ENCODE results near the gene UTP15. TPM values are rescaled to one million over a fixed set of nuclear protein-coding genes. Genes with fewer than 3 reads are reported as not detected.

Gene UTP15
- total and polyA plus RNA-seq, 2 of the 4 experiments (the other 2 are of a cell fraction) = 11.4 to 28.0 TPM

GRCh38 chr5:73550016-73550415 is 15.5 kb upstream of the UTP15 start:
- Histone ChIP-seq H3K14ac (replicated peaks; ENCODE audit: low read depth, low read length) (no peak overlapping the region), H3K9me1 (ENCODE audit: insufficient read depth, low read length) (0 out of 2 replicates have a peak, but pooled peaks cover 2% of the 10 kb centered on the region), H3K27ac (ENCODE audit: insufficient read depth, low read length) (no peak overlapping the region), H2BK120ac (ENCODE audit: low read depth, low read length) (no peak overlapping the region), H2BK15ac (ENCODE audit: low read depth, low read length) (no peak overlapping the region), H4K91ac (ENCODE audit: insufficient read depth, low read depth, low read length) (no peak overlapping the region), H2BK5ac (ENCODE audit: low read depth, low read length, poor library complexity, severe bottlenecking) (no peak overlapping the region), H3K4ac (ENCODE audit: low read depth, low read length) (no peak overlapping the region), H2AK9ac (replicated peaks; ENCODE audit: low read depth, low read length, poor library complexity) (no peak overlapping the region), H3K4me1 (ENCODE audit: control insufficient read depth, insufficient read depth, low read length) (peaks cover 3% of the 10 kb centered on the region), H3K27me3 (ENCODE audit: control insufficient read depth, insufficient read depth, low read length) (no peaks in the 10 kb centered on the region), H3K23ac (ENCODE audit: low read depth, low read length) (no peak overlapping the region), H2BK20ac (ENCODE audit: low read depth, low read length) (no peak overlapping the region), H3K4me3 (ENCODE audit: insufficient read depth, low read depth, low read length) (no peak overlapping the region), H3K18ac (ENCODE audit: low read depth, low read length) (no peak overlapping the region), H4K8ac (ENCODE audit: low read depth in 2 of 2, low read length in 2 of 2) (no peak overlapping the region), H3K79me1 (ENCODE audit: low read depth in 1 of 2, low read length in 2 of 2) (no peaks in the 10 kb centered on the region), H2AK5ac (ENCODE audit: low read depth, low read length) (no peak overlapping the region), H3K4me2 (ENCODE audit: low read depth, low read length) (no peak overlapping the region), H3K9ac (ENCODE audit: low read depth, low read length) (no peak overlapping the region), H4K20me1 (ENCODE audit: insufficient read depth, low read length) (no peaks in the 10 kb centered on the region), H3K36me3 (ENCODE audit: control insufficient read depth, insufficient read depth, low read length) (peaks cover 13% of the 10 kb centered on the region), H2AFZ (replicated peaks; ENCODE audit: low read length, poor library complexity) (no peak overlapping the region), H3K56ac (ENCODE audit: extremely low read depth, insufficient read depth, low read length) (no peak overlapping the region), H3K9me3 (ENCODE audit: control insufficient read depth, insufficient read depth, low read length) (no peaks in the 10 kb centered on the region), H4K5ac (ENCODE audit: low read depth, low read length) (no peak overlapping the region)
- BruUV-seq (replicated peaks) = no TSS peak
- intact Hi-C loops (cut with micrococcal nuclease) (no loop called here), dilution Hi-C loops (cut with HindIII; ENCODE audit: low sequenced_read_pairs, unreplicated experiment) (no loop called here), in situ Hi-C loops (cut with MboI; ENCODE audit: low sequenced_read_pairs) (no loop called here)
- no CpG with 5 or more reads among the region's 1 CpG for WGBS, 2 experiments (ENCODE audit: extremely low coverage in 2 of 2, insufficient read length in 1 of 2)
- ChIA-PET POLR2A (ENCODE audit: unreplicated experiment) (no interaction called here), CTCF (interaction anchor here (0.6 kb wide), 1 partner anchor 11 kb away, joined by 4 read pairs; no protein-coding TSS in a partner anchor)
- TF ChIP-seq RCOR1 (IDR thresholded peaks at IDR 0.05; ENCODE audit: insufficient replicate concordance, low read length) (no peak), CHD1 (IDR thresholded peaks at IDR 0.05; ENCODE audit: low read depth, low read length) (no peak), FOS (IDR thresholded peaks at IDR 0.05; ENCODE audit: low read depth, low read length) (no peak), RFX5 (IDR thresholded peaks at IDR 0.05; ENCODE audit: low read depth, low read length) (no peak), CTCF (conservative IDR thresholded peaks at IDR 0.05; ENCODE audit: low read depth, low read length) (no peak), MAFK (IDR thresholded peaks at IDR 0.05; ENCODE audit: low read depth, low read length) (no peak), CEBPB (IDR thresholded peaks at IDR 0.05; ENCODE audit: low read depth, low read length) (no peak), MXI1 (IDR thresholded peaks at IDR 0.05; ENCODE audit: borderline replicate concordance, low read depth, low read length) (no peak), MAZ (IDR thresholded peaks at IDR 0.05; ENCODE audit: borderline replicate concordance, low read depth, low read length) (no peak), ELK1 (IDR thresholded peaks at IDR 0.05; ENCODE audit: borderline replicate concordance, low read depth, low read length) (no peak), RAD21 (IDR thresholded peaks at IDR 0.05; ENCODE audit: low read length) (no peak), USF2 (IDR thresholded peaks at IDR 0.05; ENCODE audit: low read depth, low read length) (no peak)
- DNase-seq (no peak), ATAC-seq (ENCODE audit: low read depth) (no peak)

Data from IMR-90 (cell line).